ENCODE data around the gene AUTS2. TPM values are rescaled to one million over a fixed set of nuclear protein-coding genes. Genes with fewer than 3 reads are reported as not detected.

Gene AUTS2
- total RNA-seq, 1 experiment from 2014 or later, result 42.1 TPM

GRCh38 chr7:70242826-70243225 lies 644.6 kb downstream of the AUTS2 start:
- no peaks in the 10 kb centered on the region for H3K4me1 ChIP-seq (ENCODE audit: insufficient read depth, low read length, poor library complexity, severe bottlenecking)
- intact Hi-C loops (cut with micrococcal nuclease; ENCODE audit: unreplicated experiment), result no loop called here
- H3K27me3 ChIP-seq (replicated peaks; ENCODE audit: insufficient read depth, low read depth, low read length, poor library complexity), result no peaks in the 10 kb centered on the region
- H3K27ac ChIP-seq (ENCODE audit: low read depth, low read length, poor library complexity, severe bottlenecking), result no peak overlapping the region
- TF ChIP-seq CTCF (conservative IDR thresholded peaks at IDR 0.05; ENCODE audit: low read depth, low read length) (no peak), EZH2 (IDR thresholded peaks at IDR 0.05; ENCODE audit: borderline replicate concordance, low read depth, low read length, poor library complexity, severe bottlenecking) (no peak)
- ChIA-PET POLR2A (ENCODE audit: low non-redundant PET) (no interaction called here), CTCF (no interaction called here)
- no peak overlapping the region for H3K4me3 ChIP-seq (ENCODE audit: low read depth, low read length, poor library complexity, severe bottlenecking)
- no peaks in the 10 kb centered on the region for H3K36me3 ChIP-seq (ENCODE audit: insufficient read depth, low read length, poor library complexity, severe bottlenecking)
- BruUV-seq (replicated peaks), result no TSS peak
- H3K9me3 ChIP-seq (ENCODE audit: low read depth, low read length, poor library complexity, severe bottlenecking), result no peaks in the 10 kb centered on the region
- peak; percentile 1 for DNase-seq (ENCODE audit: low spot score)

- H3K27me3 ChIP-seq (replicated peaks; ENCODE audit: insufficient read depth, low read depth, low read length, poor library complexity), result no peaks in the 10 kb centered on the region
- H3K4me3 ChIP-seq (ENCODE audit: low read depth, low read length, poor library complexity, severe bottlenecking), result no peak overlapping the region
- TF ChIP-seq CTCF (conservative IDR thresholded peaks at IDR 0.05; ENCODE audit: low read depth, low read length) (no peak), EZH2 (IDR thresholded peaks at IDR 0.05; ENCODE audit: borderline replicate concordance, low read depth, low read length, poor library complexity, severe bottlenecking) (no peak)
- no peaks in the 10 kb centered on the region for H3K9me3 ChIP-seq (ENCODE audit: low read depth, low read length, poor library complexity, severe bottlenecking)
- ChIA-PET CTCF (no interaction called here), POLR2A (ENCODE audit: low non-redundant PET) (no interaction called here)
- no peaks in the 10 kb centered on the region for H3K4me1 ChIP-seq (ENCODE audit: insufficient read depth, low read length, poor library complexity, severe bottlenecking)
- no peak for DNase-seq (ENCODE audit: low spot score)
- intact Hi-C loops (cut with micrococcal nuclease; ENCODE audit: unreplicated experiment), result no loop called here
- no peaks in the 10 kb centered on the region for H3K36me3 ChIP-seq (ENCODE audit: insufficient read depth, low read length, poor library complexity, severe bottlenecking)
- no TSS peak for BruUV-seq (replicated peaks)
- no peak overlapping the region for H3K27ac ChIP-seq (ENCODE audit: low read depth, low read length, poor library complexity, severe bottlenecking)
Measured at GRCh38 chr7:70243443-70243842, 645.2 kb downstream of the AUTS2 start.

- BruUV-seq (replicated peaks), result no TSS peak
- no peak for DNase-seq (ENCODE audit: low spot score)
- no peak for TF ChIP-seq EZH2 (IDR thresholded peaks at IDR 0.05; ENCODE audit: borderline replicate concordance, low read depth, low read length, poor library complexity, severe bottlenecking)
- no peak for TF ChIP-seq CTCF (conservative IDR thresholded peaks at IDR 0.05; ENCODE audit: low read depth, low read length)
- Histone ChIP-seq H3K4me3 (ENCODE audit: low read depth, low read length, poor library complexity, severe bottlenecking) (no peak overlapping the region), H3K36me3 (ENCODE audit: insufficient read depth, low read length, poor library complexity, severe bottlenecking) (no peaks in the 10 kb centered on the region), H3K27me3 (replicated peaks; ENCODE audit: insufficient read depth, low read depth, low read length, poor library complexity) (no peaks in the 10 kb centered on the region), H3K4me1 (ENCODE audit: insufficient read depth, low read length, poor library complexity, severe bottlenecking) (no peaks in the 10 kb centered on the region), H3K9me3 (ENCODE audit: low read depth, low read length, poor library complexity, severe bottlenecking) (no peaks in the 10 kb centered on the region), H3K27ac (ENCODE audit: low read depth, low read length, poor library complexity, severe bottlenecking) (no peak overlapping the region)
- POLR2A ChIA-PET (ENCODE audit: low non-redundant PET), result no interaction called here
- CTCF ChIA-PET, result no interaction called here
- intact Hi-C loops (cut with micrococcal nuclease; ENCODE audit: unreplicated experiment), result no loop called here
Measured at GRCh38 chr7:70257921-70258320, 659.6 kb downstream of the AUTS2 start.

Measured in A673 (cell line).